ENCODE results near the gene CHRNA9.

- TF ChIP-seq, protein P1, sequence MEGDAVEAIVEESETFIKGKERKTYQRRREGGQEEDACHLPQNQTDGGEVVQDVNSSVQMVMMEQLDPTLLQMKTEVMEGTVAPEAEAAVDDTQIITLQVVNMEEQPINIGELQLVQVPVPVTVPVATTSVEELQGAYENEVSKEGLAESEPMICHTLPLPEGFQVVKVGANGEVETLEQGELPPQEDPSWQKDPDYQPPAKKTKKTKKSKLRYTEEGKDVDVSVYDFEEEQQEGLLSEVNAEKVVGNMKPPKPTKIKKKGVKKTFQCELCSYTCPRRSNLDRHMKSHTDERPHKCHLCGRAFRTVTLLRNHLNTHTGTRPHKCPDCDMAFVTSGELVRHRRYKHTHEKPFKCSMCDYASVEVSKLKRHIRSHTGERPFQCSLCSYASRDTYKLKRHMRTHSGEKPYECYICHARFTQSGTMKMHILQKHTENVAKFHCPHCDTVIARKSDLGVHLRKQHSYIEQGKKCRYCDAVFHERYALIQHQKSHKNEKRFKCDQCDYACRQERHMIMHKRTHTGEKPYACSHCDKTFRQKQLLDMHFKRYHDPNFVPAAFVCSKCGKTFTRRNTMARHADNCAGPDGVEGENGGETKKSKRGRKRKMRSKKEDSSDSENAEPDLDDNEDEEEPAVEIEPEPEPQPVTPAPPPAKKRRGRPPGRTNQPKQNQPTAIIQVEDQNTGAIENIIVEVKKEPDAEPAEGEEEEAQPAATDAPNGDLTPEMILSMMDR (IDR thresholded peaks at IDR 0.05), result no peak
- TF ChIP-seq EP300 (IDR thresholded peaks at IDR 0.05), result no peak
These were observed at the start of gene CHRNA9 for GRCh38 chr4:40334591-40335524.

Data from ovary (tissue), 3 donors.